Fibroblast of skin of left quadriceps (primary cell): Measurements from ENCODE around the gene LHX5.

Experiments used
- DNase-seq, 2 experiments: peaks; one replicate each; pipeline ENCODE4 v3.0.0-alpha.2; 2013; ENCODE audit warnings: low read depth in 2 of 2

The LHX5 gene

DNA sequence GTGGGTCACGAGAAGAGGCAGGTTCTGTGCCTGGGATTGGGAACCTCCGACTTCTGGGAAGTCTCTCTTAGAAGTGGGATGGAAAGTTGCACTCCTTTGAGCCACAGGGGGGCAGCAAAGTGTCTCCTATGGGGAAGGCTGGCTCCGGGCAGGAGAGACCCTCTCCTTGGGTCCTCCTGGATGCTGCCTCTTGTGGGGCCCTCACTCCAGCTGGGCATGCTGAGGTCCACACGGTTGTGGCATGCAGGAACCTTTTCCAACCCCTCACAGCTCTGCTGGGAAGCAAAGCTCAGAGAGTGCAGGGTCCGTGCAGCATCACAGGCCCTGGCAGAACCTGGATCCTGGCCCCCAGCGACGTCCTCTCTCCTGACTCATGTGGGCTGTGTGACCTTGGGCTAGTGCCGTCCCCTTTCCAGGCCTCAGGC lies 32.1 kb downstream of the LHX5 start:
- DNase-seq, result no peak

GRCh38 chr12:113439301-113439597 lies 32.4 kb downstream of the LHX5 start:
- no peak for DNase-seq

DNA sequence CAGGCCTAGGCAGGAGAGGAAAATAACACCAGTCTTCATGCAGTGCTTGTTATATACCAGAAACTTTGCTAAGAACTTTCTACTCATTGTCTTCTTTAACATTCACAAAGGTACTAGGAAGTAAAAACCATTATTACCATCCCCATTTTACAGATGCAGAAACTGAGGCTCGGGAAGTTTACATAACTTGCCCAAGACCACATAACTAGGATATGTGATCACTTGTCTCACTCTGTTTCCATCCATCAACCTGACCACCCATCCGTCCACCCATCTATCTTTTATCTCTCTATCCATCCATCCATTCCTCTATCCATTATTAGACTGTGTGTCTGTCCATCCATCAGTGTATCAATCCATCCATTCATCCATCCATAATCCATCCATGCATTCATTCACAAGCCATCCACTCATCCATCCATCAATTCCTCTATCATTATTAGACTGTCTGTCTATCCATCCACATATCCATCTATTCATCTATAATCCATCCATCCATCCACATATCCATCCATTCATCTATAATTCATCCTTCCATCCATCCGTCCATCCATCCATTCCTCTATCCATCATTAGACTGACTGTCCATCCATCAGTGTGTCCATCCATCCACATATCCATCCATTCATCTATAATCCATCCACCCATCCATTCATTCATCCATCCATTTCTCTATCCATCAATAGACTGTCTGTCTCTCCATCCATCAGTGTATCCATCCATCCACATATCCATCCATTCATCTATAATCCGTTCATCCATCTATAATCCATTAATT lies 33.0 kb downstream of the LHX5 start:
- DNase-seq, result no peak

DNA sequence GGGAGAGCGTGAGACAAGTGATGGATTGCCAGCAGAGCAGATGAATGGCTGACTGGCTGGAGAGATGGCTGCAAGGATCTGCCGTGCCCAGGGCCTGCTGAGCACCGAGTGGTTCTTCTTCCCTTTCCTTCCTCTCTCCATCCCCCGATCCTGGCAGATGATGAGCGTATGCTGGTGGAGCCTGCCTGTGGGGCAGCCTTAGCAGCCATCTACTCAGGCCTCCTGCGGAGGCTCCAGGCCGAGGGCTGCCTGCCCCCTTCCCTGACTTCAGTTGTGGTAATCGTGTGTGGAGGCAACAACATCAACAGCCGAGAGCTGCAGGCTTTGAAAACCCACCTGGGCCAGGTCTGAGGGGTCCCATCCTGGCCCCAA lies 34.0 kb downstream of the LHX5 start:
- DNase-seq, result no peak

- no peak for DNase-seq
Measured at GRCh38 chr12:113436993-113437728, 34.5 kb downstream of the LHX5 start.

DNA sequence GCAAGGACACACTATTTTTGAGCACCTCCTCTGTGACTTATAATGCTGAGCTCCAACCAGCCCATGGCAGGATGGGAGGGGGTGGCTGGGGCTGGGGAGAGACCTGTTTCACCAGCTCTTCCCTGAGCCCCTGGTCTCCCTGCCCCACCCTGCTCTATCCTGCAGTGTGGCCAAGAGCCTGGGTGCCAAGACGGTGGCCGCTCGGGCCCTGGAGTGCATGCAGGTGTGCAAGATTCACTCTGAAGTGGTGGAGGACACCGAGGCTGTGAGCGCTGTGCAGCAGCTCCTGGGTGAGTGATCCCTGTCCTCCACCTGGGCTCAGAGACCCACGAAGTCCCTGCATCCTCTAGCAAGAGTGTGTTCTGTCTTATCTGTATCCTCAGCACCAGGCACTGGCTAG lies 35.1 kb downstream of the LHX5 start:
- DNase-seq, result no peak

DNA sequence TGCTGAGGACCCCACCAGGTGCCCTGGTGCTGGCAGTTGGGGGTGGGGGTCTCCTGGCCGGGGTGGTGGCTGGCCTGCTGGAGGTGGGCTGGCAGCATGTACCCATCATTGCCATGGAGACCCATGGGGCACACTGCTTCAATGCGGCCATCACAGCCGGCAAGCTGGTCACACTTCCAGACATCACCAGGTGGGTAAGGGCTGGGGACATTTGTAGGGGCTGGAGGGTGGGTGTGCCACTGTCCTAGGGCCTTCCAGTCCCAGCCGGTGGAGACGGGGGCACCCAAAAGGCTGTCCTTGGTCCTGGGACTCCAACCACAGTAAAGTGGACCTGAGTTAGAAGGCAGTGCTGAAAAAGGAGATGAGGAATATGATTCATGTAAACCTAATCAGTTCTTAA lies 36.3 kb downstream of the LHX5 start:
- DNase-seq, result no peak

GRCh38 chr12:113432986-113433385 lies 38.7 kb downstream of the LHX5 start:
- DNase-seq, result no peak

DNA sequence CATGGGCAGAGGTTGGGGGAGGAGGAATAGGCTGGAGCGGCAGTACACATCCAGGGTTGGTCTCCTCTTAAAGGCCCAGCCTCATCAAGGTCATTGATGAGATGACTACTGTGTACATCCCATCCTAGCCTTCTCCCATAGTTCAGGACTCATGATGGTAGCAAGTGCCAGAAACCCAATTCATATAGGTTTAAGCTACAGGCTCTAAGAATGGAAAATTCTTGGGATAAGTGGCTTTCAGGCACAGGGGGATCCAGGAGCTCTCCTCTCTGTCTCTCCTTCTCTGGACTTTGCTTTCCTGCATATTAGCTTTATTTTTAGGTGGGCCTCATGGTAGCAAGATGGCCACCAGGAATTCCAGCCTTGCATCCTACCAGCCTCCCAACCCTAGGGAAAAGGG lies 43.2 kb downstream of the LHX5 start:
- DNase-seq, result no peak

GRCh38 chr12:113427882-113428281 lies 43.8 kb downstream of the LHX5 start:
- no peak for DNase-seq

- DNase-seq, result no peak
Measured at GRCh38 chr12:113425960-113426453, 45.7 kb downstream of the LHX5 start.

GRCh38 chr12:113424915-113425823 lies 46.5 kb downstream of the LHX5 start:
- peak in 1 of 2 experiments; percentile 16 for DNase-seq

DNA sequence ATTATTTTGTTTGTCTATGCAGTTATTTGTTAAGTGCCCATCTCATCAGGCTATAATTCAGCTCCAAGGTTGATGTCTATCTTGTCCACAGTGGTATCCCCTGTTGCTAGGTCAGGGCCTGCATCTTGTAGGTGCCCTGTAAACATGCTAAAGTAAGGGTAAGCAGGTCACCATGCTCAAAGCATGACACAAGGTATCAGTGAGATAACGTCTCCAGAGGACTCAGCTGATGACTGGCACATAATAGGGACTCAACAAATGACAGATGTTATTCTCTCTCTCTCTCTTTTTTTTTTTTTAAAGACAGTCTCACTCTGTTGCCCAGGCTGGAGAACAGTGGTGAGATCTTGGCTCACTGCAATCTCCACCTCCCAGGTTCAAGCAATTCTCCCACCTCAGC lies 47.2 kb downstream of the LHX5 start:
- no peak for DNase-seq

DNA sequence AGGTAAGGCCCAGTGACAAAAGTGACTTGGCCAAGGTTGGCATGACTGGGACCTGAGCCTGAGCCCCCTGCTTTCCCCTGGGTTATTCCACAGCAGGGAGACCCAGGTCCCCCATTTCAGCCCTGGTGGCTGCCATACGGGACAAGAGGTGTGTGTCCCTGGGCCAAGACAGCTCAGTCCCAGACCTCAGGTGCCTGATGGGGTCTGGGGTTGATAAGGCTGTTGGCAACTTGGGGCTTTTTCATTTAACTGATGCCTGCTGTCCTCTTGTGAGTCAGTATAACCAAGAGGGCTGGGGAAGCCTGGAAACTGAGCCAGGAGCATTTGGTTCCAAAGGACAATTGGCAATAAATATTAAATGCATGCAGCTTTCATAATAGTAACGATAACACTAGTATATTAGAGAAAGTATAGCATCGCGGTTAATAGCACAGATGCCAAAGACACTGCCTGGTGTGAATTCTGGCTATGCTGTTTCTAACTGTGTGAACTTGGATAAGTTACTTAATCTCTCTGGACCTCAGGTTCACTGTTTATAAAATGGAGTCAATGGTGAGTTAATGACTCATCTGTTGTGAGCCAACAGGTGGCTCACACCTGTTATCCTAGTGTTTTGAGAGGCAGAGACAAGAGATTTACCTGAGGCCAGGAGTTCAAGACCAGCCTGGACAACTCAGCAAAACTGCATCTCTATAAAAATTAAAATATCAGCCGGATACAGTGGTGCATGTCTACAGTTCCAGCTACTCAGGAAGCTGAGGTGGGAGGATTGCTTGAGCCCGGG lies 48.6 kb downstream of the LHX5 start:
- no peak for DNase-seq

DNA sequence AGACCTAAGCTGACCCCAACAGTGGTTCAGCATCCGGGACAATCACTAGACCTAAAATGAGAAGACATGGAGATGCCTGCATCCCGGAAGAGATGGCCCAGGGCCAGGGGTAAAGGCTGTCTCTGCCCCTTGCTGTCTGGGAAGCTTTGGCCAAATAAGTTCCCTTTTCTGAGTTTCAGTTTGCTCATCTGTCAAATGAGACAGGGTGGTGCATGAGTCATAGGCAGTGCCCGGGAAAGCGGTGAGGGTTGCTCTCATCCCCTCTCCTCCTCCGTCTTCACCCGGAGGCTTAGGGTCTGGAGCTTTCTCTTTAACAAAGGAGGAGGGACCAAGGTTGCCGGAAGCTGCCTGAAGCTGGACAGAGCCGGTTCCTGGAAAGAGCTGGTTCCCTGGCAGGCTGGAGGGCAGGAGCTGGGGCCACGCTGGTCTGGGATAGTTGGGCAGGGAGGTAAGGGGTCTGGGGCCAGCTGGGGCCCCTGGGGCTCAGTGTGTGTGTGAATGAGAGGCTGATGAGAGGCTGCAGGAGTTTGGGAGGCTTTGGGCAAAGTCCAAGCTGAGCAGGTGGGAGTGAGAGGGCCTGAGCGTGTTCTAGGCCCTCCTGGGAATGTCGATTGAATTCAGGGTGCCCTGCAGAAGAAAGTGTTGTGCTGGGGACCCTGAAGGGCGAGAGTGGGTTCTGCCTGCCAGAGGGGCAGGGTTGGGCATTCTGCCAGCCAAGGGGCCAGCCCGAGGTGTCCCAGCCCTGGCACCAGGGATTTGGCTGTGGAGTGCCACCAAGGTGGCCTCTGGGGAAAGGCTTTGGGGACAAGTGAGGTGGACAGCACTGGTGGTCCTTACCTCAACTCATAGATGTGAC lies 49.4 kb downstream of the LHX5 start, which contains the start of gene SDSL:
Gene SDSL (plus strand): TSS at position 351 of the 856 bp plus-strand sequence. CDS start 5,603 bp downstream, outside the sequence.
- peak; percentile 29 to 35 for DNase-seq

DNA sequence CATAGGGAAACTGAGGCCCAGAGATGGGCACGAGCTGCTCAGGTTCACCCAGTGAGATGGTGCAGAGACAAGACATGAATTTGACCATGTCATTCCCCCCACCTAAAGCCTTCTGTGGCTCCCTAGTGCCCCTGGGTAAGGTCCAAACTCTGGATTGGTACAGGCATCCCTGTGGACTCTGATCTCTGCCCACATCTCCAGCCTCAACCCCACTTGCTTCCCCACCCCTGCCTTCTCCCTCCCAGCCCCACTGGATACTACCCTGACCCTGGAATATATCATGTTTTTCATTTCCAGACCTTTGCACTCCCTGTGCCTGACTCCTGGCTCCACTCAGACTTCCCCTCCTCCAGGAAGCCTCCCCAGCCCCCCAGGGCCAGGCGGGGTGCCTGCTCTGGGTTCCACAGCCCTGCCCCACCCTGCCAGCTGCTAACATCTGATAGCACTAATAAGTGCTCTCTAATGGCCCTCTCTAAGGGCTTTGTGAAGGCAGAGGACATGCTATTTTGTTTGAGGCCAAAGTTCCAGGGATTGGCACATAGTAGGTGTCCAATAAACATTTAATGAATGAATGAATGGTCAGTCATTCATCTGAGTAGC lies 50.6 kb downstream of the LHX5 start:
- no peak for DNase-seq

- no peak for DNase-seq
Measured at GRCh38 chr12:113418213-113418879, 53.3 kb downstream of the LHX5 start.

- DNase-seq, result no peak
Measured at GRCh38 chr12:113416091-113416754, 55.4 kb downstream of the LHX5 start.

- no peak for DNase-seq
Measured at GRCh38 chr12:113414519-113415038, 57.1 kb downstream of the LHX5 start.
